Measurements from ENCODE around the gene SLC6A20.

GRCh38 chr3:45787551-45787950 lies 8.8 kb downstream of the SLC6A20 start:
- TF ChIP-seq, protein P1, sequence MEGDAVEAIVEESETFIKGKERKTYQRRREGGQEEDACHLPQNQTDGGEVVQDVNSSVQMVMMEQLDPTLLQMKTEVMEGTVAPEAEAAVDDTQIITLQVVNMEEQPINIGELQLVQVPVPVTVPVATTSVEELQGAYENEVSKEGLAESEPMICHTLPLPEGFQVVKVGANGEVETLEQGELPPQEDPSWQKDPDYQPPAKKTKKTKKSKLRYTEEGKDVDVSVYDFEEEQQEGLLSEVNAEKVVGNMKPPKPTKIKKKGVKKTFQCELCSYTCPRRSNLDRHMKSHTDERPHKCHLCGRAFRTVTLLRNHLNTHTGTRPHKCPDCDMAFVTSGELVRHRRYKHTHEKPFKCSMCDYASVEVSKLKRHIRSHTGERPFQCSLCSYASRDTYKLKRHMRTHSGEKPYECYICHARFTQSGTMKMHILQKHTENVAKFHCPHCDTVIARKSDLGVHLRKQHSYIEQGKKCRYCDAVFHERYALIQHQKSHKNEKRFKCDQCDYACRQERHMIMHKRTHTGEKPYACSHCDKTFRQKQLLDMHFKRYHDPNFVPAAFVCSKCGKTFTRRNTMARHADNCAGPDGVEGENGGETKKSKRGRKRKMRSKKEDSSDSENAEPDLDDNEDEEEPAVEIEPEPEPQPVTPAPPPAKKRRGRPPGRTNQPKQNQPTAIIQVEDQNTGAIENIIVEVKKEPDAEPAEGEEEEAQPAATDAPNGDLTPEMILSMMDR (IDR thresholded peaks at IDR 0.05), result no peak
- TF ChIP-seq POLR2A (IDR thresholded peaks at IDR 0.05) (no peak), EP300 (IDR thresholded peaks at IDR 0.05) (no peak)
